ENCODE results near the gene ACTR2.

GRCh38 chr2:65268957-65269356 is 41.3 kb downstream of the ACTR2 start:
- TF ChIP-seq, protein P1, sequence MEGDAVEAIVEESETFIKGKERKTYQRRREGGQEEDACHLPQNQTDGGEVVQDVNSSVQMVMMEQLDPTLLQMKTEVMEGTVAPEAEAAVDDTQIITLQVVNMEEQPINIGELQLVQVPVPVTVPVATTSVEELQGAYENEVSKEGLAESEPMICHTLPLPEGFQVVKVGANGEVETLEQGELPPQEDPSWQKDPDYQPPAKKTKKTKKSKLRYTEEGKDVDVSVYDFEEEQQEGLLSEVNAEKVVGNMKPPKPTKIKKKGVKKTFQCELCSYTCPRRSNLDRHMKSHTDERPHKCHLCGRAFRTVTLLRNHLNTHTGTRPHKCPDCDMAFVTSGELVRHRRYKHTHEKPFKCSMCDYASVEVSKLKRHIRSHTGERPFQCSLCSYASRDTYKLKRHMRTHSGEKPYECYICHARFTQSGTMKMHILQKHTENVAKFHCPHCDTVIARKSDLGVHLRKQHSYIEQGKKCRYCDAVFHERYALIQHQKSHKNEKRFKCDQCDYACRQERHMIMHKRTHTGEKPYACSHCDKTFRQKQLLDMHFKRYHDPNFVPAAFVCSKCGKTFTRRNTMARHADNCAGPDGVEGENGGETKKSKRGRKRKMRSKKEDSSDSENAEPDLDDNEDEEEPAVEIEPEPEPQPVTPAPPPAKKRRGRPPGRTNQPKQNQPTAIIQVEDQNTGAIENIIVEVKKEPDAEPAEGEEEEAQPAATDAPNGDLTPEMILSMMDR (IDR thresholded peaks at IDR 0.05), result no peak
- no peak for TF ChIP-seq POLR2A (IDR thresholded peaks at IDR 0.05)
